ENCODE measurements around the gene OR4D1. TPM values are rescaled to one million over a fixed set of nuclear protein-coding genes. Genes with fewer than 3 reads are reported as not detected.

OR4D1 gene
- total RNA-seq, 1 donor, result not detected

DNA sequence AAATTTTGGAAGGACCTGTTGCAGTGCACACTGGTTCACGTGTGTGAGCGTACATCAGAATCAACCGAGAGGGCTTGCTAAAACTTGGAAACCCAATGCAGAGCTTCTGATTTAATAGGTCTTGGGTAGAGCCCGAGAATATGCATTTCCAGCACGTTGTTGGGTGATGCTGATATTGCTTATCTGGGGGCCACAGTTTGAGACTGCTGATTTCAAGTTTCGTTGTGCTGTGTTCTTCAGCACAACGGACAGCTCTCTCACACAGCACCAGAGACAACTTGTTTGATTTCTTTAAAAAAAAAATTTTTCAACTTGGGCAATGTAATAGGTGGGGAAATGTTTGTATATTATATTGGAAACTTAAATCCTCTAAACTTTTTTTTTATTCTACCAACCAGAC lies 28.0 kb downstream of the OR4D1 start:
- DNase-seq (ENCODE audit: insufficient read length, low spot score, missing footprints), result no peak
- H3K27me3 ChIP-seq (ENCODE audit: insufficient read depth, low read length), result peaks cover 4% of the 10 kb centered on the region
- H3K36me3 ChIP-seq (ENCODE audit: insufficient read depth, low read length), result no peaks in the 10 kb centered on the region
- TF ChIP-seq, protein P1, sequence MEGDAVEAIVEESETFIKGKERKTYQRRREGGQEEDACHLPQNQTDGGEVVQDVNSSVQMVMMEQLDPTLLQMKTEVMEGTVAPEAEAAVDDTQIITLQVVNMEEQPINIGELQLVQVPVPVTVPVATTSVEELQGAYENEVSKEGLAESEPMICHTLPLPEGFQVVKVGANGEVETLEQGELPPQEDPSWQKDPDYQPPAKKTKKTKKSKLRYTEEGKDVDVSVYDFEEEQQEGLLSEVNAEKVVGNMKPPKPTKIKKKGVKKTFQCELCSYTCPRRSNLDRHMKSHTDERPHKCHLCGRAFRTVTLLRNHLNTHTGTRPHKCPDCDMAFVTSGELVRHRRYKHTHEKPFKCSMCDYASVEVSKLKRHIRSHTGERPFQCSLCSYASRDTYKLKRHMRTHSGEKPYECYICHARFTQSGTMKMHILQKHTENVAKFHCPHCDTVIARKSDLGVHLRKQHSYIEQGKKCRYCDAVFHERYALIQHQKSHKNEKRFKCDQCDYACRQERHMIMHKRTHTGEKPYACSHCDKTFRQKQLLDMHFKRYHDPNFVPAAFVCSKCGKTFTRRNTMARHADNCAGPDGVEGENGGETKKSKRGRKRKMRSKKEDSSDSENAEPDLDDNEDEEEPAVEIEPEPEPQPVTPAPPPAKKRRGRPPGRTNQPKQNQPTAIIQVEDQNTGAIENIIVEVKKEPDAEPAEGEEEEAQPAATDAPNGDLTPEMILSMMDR (IDR thresholded peaks at IDR 0.05; ENCODE audit: extremely low read depth, low read depth, low read length), result no peak
- no peaks in the 10 kb centered on the region for H3K9me3 ChIP-seq (ENCODE audit: low read depth, low read length)
- H3K79me2 ChIP-seq (ENCODE audit: insufficient read depth, low read length), result no peaks in the 10 kb centered on the region
- H3K4me2 ChIP-seq (ENCODE audit: insufficient read depth, low read length), result no peak overlapping the region
- no peak overlapping the region for H2AFZ ChIP-seq (ENCODE audit: low read length)
- no peaks in the 10 kb centered on the region for H4K20me1 ChIP-seq (ENCODE audit: insufficient read depth, low read length)
- no peak overlapping the region for H3K4me3 ChIP-seq (ENCODE audit: insufficient read depth, low read length)
- no peak overlapping the region for H3K27ac ChIP-seq (ENCODE audit: low read depth, low read length)
- no peaks in the 10 kb centered on the region for H3K4me1 ChIP-seq (ENCODE audit: insufficient read depth, low read length)

- no peaks in the 10 kb centered on the region for H3K79me2 ChIP-seq (ENCODE audit: insufficient read depth, low read length)
- peaks cover 8% of the 10 kb centered on the region for H3K27me3 ChIP-seq (ENCODE audit: insufficient read depth, low read length)
- H3K4me3 ChIP-seq (ENCODE audit: insufficient read depth, low read length), result no peak overlapping the region
- H2AFZ ChIP-seq (ENCODE audit: low read length), result no peak overlapping the region
- H3K9me3 ChIP-seq (ENCODE audit: low read depth, low read length), result no peaks in the 10 kb centered on the region
- TF ChIP-seq, protein P1 (IDR thresholded peaks at IDR 0.05; ENCODE audit: extremely low read depth, low read depth, low read length), result no peak
- H3K27ac ChIP-seq (ENCODE audit: low read depth, low read length), result no peak overlapping the region
- H3K36me3 ChIP-seq (ENCODE audit: insufficient read depth, low read length), result no peaks in the 10 kb centered on the region
- DNase-seq (ENCODE audit: insufficient read length, low spot score, missing footprints), result no peak
- no peak overlapping the region for H3K4me2 ChIP-seq (ENCODE audit: insufficient read depth, low read length)
- H3K4me1 ChIP-seq (ENCODE audit: insufficient read depth, low read length), result no peaks in the 10 kb centered on the region
- no peaks in the 10 kb centered on the region for H4K20me1 ChIP-seq (ENCODE audit: insufficient read depth, low read length)
Observed at GRCh38 chr17:58181796-58182195, 33.6 kb downstream of the OR4D1 start.

DNA sequence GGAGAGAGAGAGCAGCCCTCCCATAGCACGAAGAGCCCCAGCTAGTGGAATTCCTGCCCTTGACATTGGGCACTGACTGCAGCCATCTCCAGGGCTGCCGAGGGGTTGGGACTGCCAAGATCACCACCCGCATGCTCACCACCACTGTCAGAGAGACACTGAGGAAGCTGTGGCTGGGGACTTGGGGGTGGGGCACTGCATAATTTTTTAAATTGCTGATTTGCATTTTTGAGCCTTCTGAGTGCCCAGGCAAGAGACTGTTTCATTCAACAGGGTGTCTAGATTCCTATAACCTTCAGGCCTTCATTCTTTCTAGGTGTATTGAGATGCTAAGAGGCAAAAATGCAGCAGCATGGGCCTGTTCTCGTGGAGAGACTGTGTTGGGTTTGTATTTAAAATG lies 35.3 kb downstream of the OR4D1 start:
- Histone ChIP-seq H3K27me3 (ENCODE audit: insufficient read depth, low read length) (peaks cover 17% of the 10 kb centered on the region), H3K79me2 (ENCODE audit: insufficient read depth, low read length) (no peaks in the 10 kb centered on the region), H3K4me1 (ENCODE audit: insufficient read depth, low read length) (no peaks in the 10 kb centered on the region)

GRCh38 chr17:58184308-58184985 lies 36.3 kb downstream of the OR4D1 start:
- no peaks in the 10 kb centered on the region for H3K36me3 ChIP-seq (ENCODE audit: insufficient read depth, low read length)
- H3K4me3 ChIP-seq (ENCODE audit: insufficient read depth, low read length), result no peak overlapping the region
- peaks cover 17% of the 10 kb centered on the region for H3K27me3 ChIP-seq (ENCODE audit: insufficient read depth, low read length)
- H3K4me2 ChIP-seq (ENCODE audit: insufficient read depth, low read length), result no peak overlapping the region
- no peaks in the 10 kb centered on the region for H3K9me3 ChIP-seq (ENCODE audit: low read depth, low read length)
- DNase-seq (ENCODE audit: insufficient read length, low spot score, missing footprints), result no peak
- TF ChIP-seq, protein P1 (IDR thresholded peaks at IDR 0.05; ENCODE audit: extremely low read depth, low read depth, low read length), result no peak
- no peaks in the 10 kb centered on the region for H4K20me1 ChIP-seq (ENCODE audit: insufficient read depth, low read length)
- H2AFZ ChIP-seq (ENCODE audit: low read length), result no peak overlapping the region
- peaks cover under 1% of the 10 kb centered on the region for H3K4me1 ChIP-seq (ENCODE audit: insufficient read depth, low read length)
- H3K79me2 ChIP-seq (ENCODE audit: insufficient read depth, low read length), result no peaks in the 10 kb centered on the region
- H3K27ac ChIP-seq (ENCODE audit: low read depth, low read length), result no peak overlapping the region

More for the DNA sequence above, 35.3 kb downstream of the OR4D1 start:
- Histone ChIP-seq H3K4me2 (ENCODE audit: insufficient read depth, low read length) (no peak overlapping the region), H2AFZ (ENCODE audit: low read length) (no peak overlapping the region), H3K9me3 (ENCODE audit: low read depth, low read length) (no peaks in the 10 kb centered on the region), H3K4me3 (ENCODE audit: insufficient read depth, low read length) (no peak overlapping the region), H4K20me1 (ENCODE audit: insufficient read depth, low read length) (no peaks in the 10 kb centered on the region), H3K27ac (ENCODE audit: low read depth, low read length) (no peak overlapping the region), H3K36me3 (ENCODE audit: insufficient read depth, low read length) (no peaks in the 10 kb centered on the region)
- TF ChIP-seq, protein P1 (IDR thresholded peaks at IDR 0.05; ENCODE audit: extremely low read depth, low read depth, low read length), result no peak
- no peak for DNase-seq (ENCODE audit: insufficient read length, low spot score, missing footprints)

All from osteoblast (primary cell).